ENCODE results near the gene IGHMBP2. TPM values are rescaled to one million over a fixed set of nuclear protein-coding genes. Genes with fewer than 3 reads are reported as not detected.

Gene IGHMBP2
- total and polyA plus RNA-seq, 5 donors from 2014 or later = 5.4 to 47.5 (median 7.3) TPM

DNA sequence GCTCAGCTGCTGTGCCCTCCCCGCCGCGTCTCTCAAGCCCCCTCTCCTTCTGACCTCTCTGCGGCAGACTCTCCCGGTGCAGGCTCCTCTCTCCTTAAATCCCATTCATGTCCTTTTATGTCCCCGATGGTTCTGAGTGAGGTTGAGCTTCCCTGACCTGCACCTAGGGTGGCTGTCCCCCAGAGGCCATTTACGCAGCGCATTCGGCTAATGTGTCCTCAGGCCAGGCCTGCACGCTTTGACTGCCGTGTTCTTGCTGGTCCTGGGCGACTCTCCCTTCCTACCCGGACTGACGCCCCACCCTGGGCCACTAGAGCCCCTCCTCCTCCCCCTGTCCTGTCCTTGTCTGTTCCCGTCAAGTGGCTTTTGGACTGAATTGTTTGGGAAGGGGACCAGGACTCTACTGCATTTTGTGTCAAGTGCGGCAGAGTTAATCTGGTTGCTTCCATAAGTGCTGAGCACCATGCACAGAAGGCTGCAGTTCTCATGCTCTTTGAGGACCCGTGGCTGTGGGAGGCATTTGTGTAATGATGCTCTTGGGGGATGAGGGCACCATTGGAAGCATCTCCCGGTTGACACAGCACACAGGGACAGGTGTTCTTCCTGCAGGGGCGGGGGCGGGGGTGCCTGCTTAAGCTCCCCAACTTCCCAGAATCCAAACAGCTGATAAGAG, 37.1 kb downstream of the IGHMBP2 start:
- H3K9me3 Mint-ChIP-seq = no peaks in the 10 kb centered on the region
- H3K4me3 ChIP-seq (ENCODE audit: low read depth, low read length) = no peak overlapping the region
- H3K36me3 ChIP-seq (ENCODE audit: control insufficient read depth, insufficient read depth, low read length) = peaks cover 35% of the 10 kb centered on the region
- peak overlapping the region in 1 of 3 donors; percentile 23 for H3K27ac Mint-ChIP-seq
- H3K9me3 ChIP-seq (ENCODE audit: control insufficient read depth in 2 of 2, low read length in 2 of 2) = no peaks in the 10 kb centered on the region
- no peak for ATAC-seq (ENCODE audit: low read depth in 2 of 2)
- peaks cover 4% of the 10 kb centered on the region for H3K36me3 Mint-ChIP-seq
- no peaks in the 10 kb centered on the region for H3K27me3 Mint-ChIP-seq
- H3K4me3 Mint-ChIP-seq = no peak overlapping the region
- no peak for DNase-seq
- H3K27me3 ChIP-seq (ENCODE audit: control insufficient read depth, insufficient read depth, low read length) = no peaks in the 10 kb centered on the region
- no peaks in the 10 kb centered on the region for H3K4me1 ChIP-seq (ENCODE audit: control insufficient read depth, insufficient read depth, low read length, poor library complexity, severe bottlenecking)
- H3K27ac ChIP-seq (ENCODE audit: insufficient read depth, low read length, poor library complexity, severe bottlenecking) = no peak overlapping the region
- no peaks in the 10 kb centered on the region for H3K4me1 Mint-ChIP-seq

DNA sequence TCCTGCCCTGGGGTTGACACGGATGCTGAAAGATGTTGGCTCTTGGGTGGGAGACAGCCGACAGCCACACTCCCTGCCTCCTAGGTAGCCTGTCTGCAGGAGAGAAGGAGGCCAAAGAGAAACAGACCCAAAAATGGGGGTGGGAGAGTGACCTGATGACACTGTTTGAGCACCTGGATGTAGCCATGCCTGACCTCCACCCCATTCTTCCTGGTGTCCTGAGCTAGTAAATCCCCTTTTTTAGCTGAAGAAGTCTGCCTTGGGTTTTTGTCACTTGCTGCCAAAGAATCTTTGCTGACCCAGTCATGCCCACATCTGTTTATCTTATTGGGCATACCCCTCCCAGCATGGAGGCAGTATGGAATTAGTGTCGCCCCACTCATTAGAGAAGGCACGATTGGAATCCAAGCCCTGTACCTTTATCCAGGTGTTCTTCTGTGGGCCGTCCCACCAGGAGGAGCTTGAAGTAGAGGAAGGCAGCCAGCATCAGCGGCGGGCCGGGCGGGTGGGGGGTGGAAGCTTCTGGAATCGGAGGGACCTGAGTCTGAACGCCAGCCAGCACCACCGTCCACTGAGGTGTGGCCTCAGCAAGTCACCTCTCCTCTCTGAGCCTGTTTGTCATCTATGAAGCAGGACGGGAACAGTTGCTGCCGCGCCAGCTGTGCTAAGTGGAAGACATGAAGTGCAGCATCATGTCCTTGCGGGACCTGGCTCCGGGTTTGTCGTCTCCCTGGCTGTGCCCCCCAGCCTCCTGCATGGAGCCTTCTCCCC, 37.8 kb downstream of the IGHMBP2 start:
- H3K27me3 ChIP-seq (ENCODE audit: control insufficient read depth, insufficient read depth, low read length) = no peaks in the 10 kb centered on the region
- no peak for ATAC-seq (ENCODE audit: low read depth in 2 of 2)
- no peaks in the 10 kb centered on the region for H3K9me3 Mint-ChIP-seq
- no peaks in the 10 kb centered on the region for H3K4me1 ChIP-seq (ENCODE audit: control insufficient read depth, insufficient read depth, low read length, poor library complexity, severe bottlenecking)
- no peak overlapping the region for H3K4me3 ChIP-seq (ENCODE audit: low read depth, low read length)
- H3K27ac ChIP-seq (ENCODE audit: insufficient read depth, low read length, poor library complexity, severe bottlenecking) = no peak overlapping the region
- peaks cover 4% of the 10 kb centered on the region for H3K36me3 Mint-ChIP-seq
- H3K4me3 Mint-ChIP-seq = no peak overlapping the region
- H3K27ac Mint-ChIP-seq = peak overlapping the region in 1 of 3 donors; percentile 23
- peaks cover 27% of the 10 kb centered on the region for H3K36me3 ChIP-seq (ENCODE audit: control insufficient read depth, insufficient read depth, low read length)
- no peaks in the 10 kb centered on the region for H3K4me1 Mint-ChIP-seq
- no peak for DNase-seq
- H3K27me3 Mint-ChIP-seq = no peaks in the 10 kb centered on the region
- H3K9me3 ChIP-seq (ENCODE audit: control insufficient read depth in 2 of 2, low read length in 2 of 2) = no peaks in the 10 kb centered on the region

DNA sequence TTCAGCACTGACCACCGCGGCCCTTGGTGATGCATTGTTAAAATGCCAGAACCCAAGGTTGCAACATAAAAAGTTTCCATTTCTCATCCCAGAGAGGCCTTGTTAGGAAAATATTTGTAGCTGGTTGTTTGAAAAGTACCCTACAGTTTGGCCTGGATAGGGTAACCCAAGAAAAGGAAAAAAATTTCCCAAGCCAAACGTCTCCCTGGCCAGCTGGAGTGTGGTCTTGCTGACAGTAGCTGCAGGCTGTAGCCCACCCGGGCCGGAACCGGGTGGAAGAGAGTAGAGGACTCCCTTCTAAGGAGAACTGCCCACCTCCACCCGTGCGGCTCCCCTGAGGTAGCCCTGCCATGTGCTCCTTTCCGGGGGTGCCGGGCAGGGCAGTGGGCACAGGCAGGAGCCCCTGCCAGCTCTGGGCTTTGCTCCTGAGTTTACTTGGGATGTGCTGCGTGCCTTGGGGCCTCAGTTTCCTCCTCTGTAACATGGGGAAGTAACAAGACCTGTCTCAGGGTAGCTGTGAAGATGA, 38.5 kb downstream of the IGHMBP2 start:
- H3K27me3 Mint-ChIP-seq = no peaks in the 10 kb centered on the region
- no peaks in the 10 kb centered on the region for H3K9me3 Mint-ChIP-seq
- no peak for DNase-seq
- H3K4me1 Mint-ChIP-seq = no peaks in the 10 kb centered on the region
- H3K4me1 ChIP-seq (ENCODE audit: control insufficient read depth, insufficient read depth, low read length, poor library complexity, severe bottlenecking) = no peaks in the 10 kb centered on the region
- no peak overlapping the region for H3K27ac ChIP-seq (ENCODE audit: insufficient read depth, low read length, poor library complexity, severe bottlenecking)
- H3K9me3 ChIP-seq (ENCODE audit: control insufficient read depth in 2 of 2, low read length in 2 of 2) = no peaks in the 10 kb centered on the region
- no peak for ATAC-seq (ENCODE audit: low read depth in 2 of 2)
- no peak overlapping the region for H3K4me3 ChIP-seq (ENCODE audit: low read depth, low read length)
- H3K36me3 Mint-ChIP-seq = peaks cover 4% of the 10 kb centered on the region
- H3K27ac Mint-ChIP-seq = no peak overlapping the region
- H3K27me3 ChIP-seq (ENCODE audit: control insufficient read depth, insufficient read depth, low read length) = no peaks in the 10 kb centered on the region
- H3K36me3 ChIP-seq (ENCODE audit: control insufficient read depth, insufficient read depth, low read length) = peaks cover 23% of the 10 kb centered on the region
- H3K4me3 Mint-ChIP-seq = no peak overlapping the region

DNA sequence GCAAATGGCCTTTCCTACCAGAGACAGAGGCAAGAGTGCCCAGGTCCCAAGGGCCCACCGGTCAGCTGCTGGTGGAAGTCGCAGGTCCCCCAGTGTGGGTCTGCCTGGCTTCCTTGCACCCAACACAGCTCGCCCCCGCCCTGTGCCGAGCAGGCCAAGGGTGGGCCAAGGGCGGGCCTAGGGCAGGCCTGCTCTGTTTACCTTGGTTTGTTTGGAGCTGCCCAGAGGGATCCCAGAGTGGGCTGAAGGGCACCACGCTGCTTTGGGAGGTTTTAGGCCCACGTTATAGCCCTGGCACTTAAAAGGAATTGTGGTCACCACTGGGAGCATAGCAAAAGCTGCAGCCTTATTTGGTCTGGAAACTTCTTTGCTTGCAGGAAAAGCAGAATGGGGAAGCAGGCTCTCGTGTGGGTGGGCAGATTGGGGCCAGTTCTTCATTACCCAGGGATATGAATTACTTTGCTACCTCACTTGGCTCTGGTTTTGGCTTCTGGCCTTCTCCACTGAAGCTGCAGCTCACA, 39.1 kb downstream of the IGHMBP2 start:
- no peak overlapping the region for H3K27ac ChIP-seq (ENCODE audit: insufficient read depth, low read length, poor library complexity, severe bottlenecking)

DNA sequence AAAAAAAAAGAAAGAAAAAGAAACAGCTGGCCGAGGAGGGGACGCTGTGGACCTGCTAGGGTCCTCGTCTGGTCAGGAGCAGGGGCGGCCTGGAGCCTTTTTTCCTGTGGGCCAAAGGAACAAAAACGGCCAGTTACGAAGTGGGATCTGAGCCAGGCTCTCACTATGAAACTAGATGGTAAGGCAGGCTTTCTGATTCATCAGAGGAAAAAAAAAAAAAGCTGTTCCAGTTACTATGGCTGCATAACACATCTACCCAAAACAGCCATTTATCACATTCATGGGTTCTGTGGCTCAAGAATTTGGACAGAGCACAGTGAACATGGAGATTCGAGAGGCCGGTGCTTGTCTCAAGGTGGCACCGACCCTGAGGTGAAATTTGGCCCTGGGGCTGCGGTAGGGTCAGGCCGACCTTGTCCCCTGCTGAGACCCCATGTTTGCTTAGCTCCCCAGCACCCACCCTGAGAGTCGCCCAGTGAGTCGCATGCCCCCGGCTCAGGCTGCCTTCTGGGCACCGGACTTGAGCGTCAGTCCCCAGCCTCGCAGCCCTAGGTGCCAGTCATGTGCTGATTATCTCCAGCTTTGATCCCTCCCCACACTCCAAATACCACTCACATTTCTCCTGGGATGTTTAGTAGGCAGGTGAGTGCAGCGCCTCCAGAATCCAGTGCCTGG, 42.9 kb downstream of the IGHMBP2 start:
- Mint-ChIP-seq H3K27ac (no peak overlapping the region), H3K4me1 (no peaks in the 10 kb centered on the region), H3K36me3 (no peaks in the 10 kb centered on the region), H3K4me3 (no peak overlapping the region), H3K9me3 (no peaks in the 10 kb centered on the region), H3K27me3 (no peaks in the 10 kb centered on the region)
- ATAC-seq (ENCODE audit: low read depth in 2 of 2) (no peak), DNase-seq (no peak)
- no peak overlapping the region for H3K27ac ChIP-seq (ENCODE audit: insufficient read depth, low read length, poor library complexity, severe bottlenecking)
- no peaks in the 10 kb centered on the region for H3K36me3 ChIP-seq (ENCODE audit: control insufficient read depth, insufficient read depth, low read length)
- H3K9me3 ChIP-seq (ENCODE audit: control insufficient read depth in 2 of 2, low read length in 2 of 2) = no peaks in the 10 kb centered on the region
- no peaks in the 10 kb centered on the region for H3K27me3 ChIP-seq (ENCODE audit: control insufficient read depth, insufficient read depth, low read length)
- no peaks in the 10 kb centered on the region for H3K4me1 ChIP-seq (ENCODE audit: control insufficient read depth, insufficient read depth, low read length, poor library complexity, severe bottlenecking)
- H3K4me3 ChIP-seq (ENCODE audit: low read depth, low read length) = no peak overlapping the region

More for the DNA sequence above, 39.1 kb downstream of the IGHMBP2 start:
- no peak for DNase-seq
- H3K4me3 Mint-ChIP-seq = no peak overlapping the region
- Histone ChIP-seq H3K4me1 (ENCODE audit: control insufficient read depth, insufficient read depth, low read length, poor library complexity, severe bottlenecking) (no peaks in the 10 kb centered on the region), H3K9me3 (ENCODE audit: control insufficient read depth in 2 of 2, low read length in 2 of 2) (no peaks in the 10 kb centered on the region), H3K27me3 (ENCODE audit: control insufficient read depth, insufficient read depth, low read length) (no peaks in the 10 kb centered on the region), H3K4me3 (ENCODE audit: low read depth, low read length) (no peak overlapping the region), H3K36me3 (ENCODE audit: control insufficient read depth, insufficient read depth, low read length) (peaks cover 17% of the 10 kb centered on the region)
- ATAC-seq (ENCODE audit: low read depth in 2 of 2) = no peak
- no peaks in the 10 kb centered on the region for H3K27me3 Mint-ChIP-seq
- H3K9me3 Mint-ChIP-seq = no peaks in the 10 kb centered on the region
- H3K4me1 Mint-ChIP-seq = no peaks in the 10 kb centered on the region
- no peak overlapping the region for H3K27ac Mint-ChIP-seq
- H3K36me3 Mint-ChIP-seq = peaks cover 4% of the 10 kb centered on the region

DNA sequence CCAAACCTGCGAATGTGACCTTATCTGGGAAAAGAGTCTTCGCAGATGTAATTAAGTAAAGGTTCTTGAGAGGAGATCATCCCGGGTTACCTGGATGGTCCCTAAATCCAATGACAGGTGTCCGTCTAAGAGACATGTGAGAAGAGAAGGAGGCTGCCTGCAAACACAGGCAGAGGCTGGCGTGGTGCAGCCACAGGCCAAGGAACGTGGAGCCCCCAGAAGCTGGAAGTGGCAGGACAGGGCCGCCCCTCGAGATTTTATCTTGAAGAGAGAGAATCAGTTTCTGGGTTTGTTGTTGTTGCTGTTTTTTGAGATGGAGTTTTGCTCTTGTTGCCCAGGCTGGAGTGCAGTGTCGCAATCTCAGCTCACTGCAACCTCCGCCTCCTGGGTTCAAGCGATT, 43.5 kb downstream of the IGHMBP2 start:
- Mint-ChIP-seq H3K36me3 (no peaks in the 10 kb centered on the region), H3K4me1 (no peaks in the 10 kb centered on the region), H3K4me3 (no peak overlapping the region), H3K27ac (no peak overlapping the region), H3K27me3 (no peaks in the 10 kb centered on the region), H3K9me3 (no peaks in the 10 kb centered on the region)
- ATAC-seq (ENCODE audit: low read depth in 2 of 2) (no peak), DNase-seq (no peak)
- Histone ChIP-seq H3K36me3 (ENCODE audit: control insufficient read depth, insufficient read depth, low read length) (no peaks in the 10 kb centered on the region), H3K27me3 (ENCODE audit: control insufficient read depth, insufficient read depth, low read length) (no peaks in the 10 kb centered on the region), H3K27ac (ENCODE audit: insufficient read depth, low read length, poor library complexity, severe bottlenecking) (no peak overlapping the region), H3K4me1 (ENCODE audit: control insufficient read depth, insufficient read depth, low read length, poor library complexity, severe bottlenecking) (no peaks in the 10 kb centered on the region), H3K9me3 (ENCODE audit: control insufficient read depth in 2 of 2, low read length in 2 of 2) (no peaks in the 10 kb centered on the region), H3K4me3 (ENCODE audit: low read depth, low read length) (no peak overlapping the region)

DNA sequence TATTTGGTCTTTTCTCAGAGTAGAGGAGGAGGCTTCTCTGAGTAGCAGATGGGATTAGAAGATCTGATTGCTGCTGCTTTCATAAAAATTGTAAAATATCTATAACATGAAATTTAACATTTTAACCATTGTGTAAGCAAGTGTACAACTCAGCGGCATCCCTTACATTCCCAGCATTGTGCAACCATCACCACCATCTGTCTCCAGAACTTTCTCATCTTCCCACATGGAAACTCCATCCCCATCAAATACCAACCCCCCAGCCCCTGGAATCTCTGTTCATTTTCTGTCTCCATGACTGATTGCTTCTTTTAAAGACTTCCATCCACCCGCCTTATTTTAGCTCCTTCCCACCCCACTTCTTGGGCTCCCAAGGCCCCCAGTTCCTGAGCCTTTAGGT, 44.8 kb downstream of the IGHMBP2 start:
- no peaks in the 10 kb centered on the region for H3K27me3 ChIP-seq (ENCODE audit: control insufficient read depth, insufficient read depth, low read length)
- no peak overlapping the region for H3K27ac Mint-ChIP-seq
- H3K9me3 ChIP-seq (ENCODE audit: control insufficient read depth in 2 of 2, low read length in 2 of 2) = no peaks in the 10 kb centered on the region
- no peaks in the 10 kb centered on the region for H3K4me1 ChIP-seq (ENCODE audit: control insufficient read depth, insufficient read depth, low read length, poor library complexity, severe bottlenecking)
- H3K4me3 Mint-ChIP-seq = no peak overlapping the region
- no peaks in the 10 kb centered on the region for H3K27me3 Mint-ChIP-seq
- H3K4me1 Mint-ChIP-seq = no peaks in the 10 kb centered on the region
- DNase-seq = no peak
- no peaks in the 10 kb centered on the region for H3K36me3 Mint-ChIP-seq
- no peaks in the 10 kb centered on the region for H3K36me3 ChIP-seq (ENCODE audit: control insufficient read depth, insufficient read depth, low read length)
- ATAC-seq (ENCODE audit: low read depth in 2 of 2) = no peak
- no peak overlapping the region for H3K27ac ChIP-seq (ENCODE audit: insufficient read depth, low read length, poor library complexity, severe bottlenecking)
- no peaks in the 10 kb centered on the region for H3K9me3 Mint-ChIP-seq
- H3K4me3 ChIP-seq (ENCODE audit: low read depth, low read length) = no peak overlapping the region

Measured in CD4-positive, CD25-positive, alpha-beta regulatory T cell (primary cell).